Memory B cell (primary cell): ENCODE results near the gene TMEM178B.

Experiments
- ATAC-seq: fragments of 150-1000 bp; cut with Tn5 transposase; 2 replicates; pipeline ENCODE4 v1.10.0; 2021; ENCODE audit warnings: low read depth, mild to moderate bottlenecking, moderate library complexity
- DNase-seq, 2 donors: peaks; one replicate each; pipeline ENCODE4 v3.0.0; 2022; ENCODE audit warnings: low spot score in 2 of 2
- H3K27ac Mint-ChIP-seq: one replicate; pipeline ENCODE4 v1.8.0; 2022; ENCODE audit warnings: mild to moderate bottlenecking, moderate library complexity, mixed read lengths
- H3K27me3 Mint-ChIP-seq: one replicate; pipeline ENCODE4 v1.8.0; 2022; ENCODE audit warnings: mixed read lengths
- H3K36me3 Mint-ChIP-seq: one replicate; pipeline ENCODE4 v1.8.0; 2022; ENCODE audit warnings: mild to moderate bottlenecking, mixed read lengths
- H3K4me1 Mint-ChIP-seq: one replicate; pipeline ENCODE4 v1.8.0; 2022; ENCODE audit warnings: mixed read lengths
- H3K4me3 Mint-ChIP-seq: one replicate; pipeline ENCODE4 v1.8.0; 2022; ENCODE audit warnings: mild to moderate bottlenecking, moderate library complexity, mixed read lengths
- H3K9me3 Mint-ChIP-seq: one replicate; pipeline ENCODE4 v1.8.0; 2022; ENCODE audit warnings: mixed read lengths

TMEM178B gene

GRCh38 chr7:141340991-141341390 is 267.1 kb downstream of the TMEM178B start:
- H3K27me3 Mint-ChIP-seq, result peaks cover 6% of the 10 kb centered on the region
- no peaks in the 10 kb centered on the region for H3K4me1 Mint-ChIP-seq
- DNase-seq (no peak), ATAC-seq (no peak)
- no peak overlapping the region for H3K27ac Mint-ChIP-seq
- no peaks in the 10 kb centered on the region for H3K36me3 Mint-ChIP-seq
- H3K4me3 Mint-ChIP-seq, result no peak overlapping the region
- H3K9me3 Mint-ChIP-seq, result peaks cover 5% of the 10 kb centered on the region

- Mint-ChIP-seq H3K4me3 (no peak overlapping the region), H3K27ac (no peak overlapping the region), H3K27me3 (peaks cover 12% of the 10 kb centered on the region), H3K36me3 (no peaks in the 10 kb centered on the region), H3K9me3 (no peaks in the 10 kb centered on the region), H3K4me1 (no peaks in the 10 kb centered on the region)
- ATAC-seq (no peak), DNase-seq (no peak)
These were observed 269.0 kb downstream of the TMEM178B start for GRCh38 chr7:141342621-141343408.

GRCh38 chr7:141344153-141344935 is 270.5 kb downstream of the TMEM178B start:
- Mint-ChIP-seq H3K36me3 (no peaks in the 10 kb centered on the region), H3K4me3 (no peak overlapping the region), H3K27ac (no peak overlapping the region), H3K4me1 (no peaks in the 10 kb centered on the region), H3K27me3 (peaks cover 11% of the 10 kb centered on the region), H3K9me3 (no peaks in the 10 kb centered on the region)
- ATAC-seq (no peak), DNase-seq (no peak)

- ATAC-seq (no peak), DNase-seq (no peak)
- peaks cover 16% of the 10 kb centered on the region for H3K27me3 Mint-ChIP-seq
- H3K27ac Mint-ChIP-seq, result no peak overlapping the region
- no peaks in the 10 kb centered on the region for H3K4me1 Mint-ChIP-seq
- H3K36me3 Mint-ChIP-seq, result no peaks in the 10 kb centered on the region
- H3K9me3 Mint-ChIP-seq, result peaks cover 1% of the 10 kb centered on the region
- H3K4me3 Mint-ChIP-seq, result no peak overlapping the region
These were observed 274.9 kb downstream of the TMEM178B start for GRCh38 chr7:141348728-141349127.

GRCh38 chr7:141349338-141349737 is 275.5 kb downstream of the TMEM178B start:
- H3K27me3 Mint-ChIP-seq, result peaks cover 16% of the 10 kb centered on the region
- H3K27ac Mint-ChIP-seq, result no peak overlapping the region
- peaks cover 1% of the 10 kb centered on the region for H3K9me3 Mint-ChIP-seq
- DNase-seq (no peak), ATAC-seq (no peak)
- no peaks in the 10 kb centered on the region for H3K36me3 Mint-ChIP-seq
- H3K4me1 Mint-ChIP-seq, result no peaks in the 10 kb centered on the region
- H3K4me3 Mint-ChIP-seq, result no peak overlapping the region

GRCh38 chr7:141349804-141350203 is 275.9 kb downstream of the TMEM178B start:
- H3K27ac Mint-ChIP-seq, result no peak overlapping the region
- H3K27me3 Mint-ChIP-seq, result peaks cover 14% of the 10 kb centered on the region
- no peak for ATAC-seq
- peaks cover 1% of the 10 kb centered on the region for H3K9me3 Mint-ChIP-seq
- DNase-seq, result no peak
- H3K36me3 Mint-ChIP-seq, result no peaks in the 10 kb centered on the region
- no peaks in the 10 kb centered on the region for H3K4me1 Mint-ChIP-seq
- no peak overlapping the region for H3K4me3 Mint-ChIP-seq

- Mint-ChIP-seq H3K27ac (no peak overlapping the region), H3K4me1 (no peaks in the 10 kb centered on the region), H3K9me3 (peaks cover 1% of the 10 kb centered on the region), H3K27me3 (peaks cover 12% of the 10 kb centered on the region), H3K4me3 (no peak overlapping the region), H3K36me3 (no peaks in the 10 kb centered on the region)
- DNase-seq (no peak), ATAC-seq (no peak)
These were observed 277.3 kb downstream of the TMEM178B start for GRCh38 chr7:141351175-141351574.

- Mint-ChIP-seq H3K4me1 (no peaks in the 10 kb centered on the region), H3K9me3 (peaks cover 1% of the 10 kb centered on the region), H3K4me3 (no peak overlapping the region), H3K27me3 (peaks cover 7% of the 10 kb centered on the region), H3K36me3 (no peaks in the 10 kb centered on the region), H3K27ac (no peak overlapping the region)
- ATAC-seq (no peak), DNase-seq (no peak)
These were observed 279.1 kb downstream of the TMEM178B start for GRCh38 chr7:141352955-141353354.

GRCh38 chr7:141354251-141354650 is 280.4 kb downstream of the TMEM178B start:
- Mint-ChIP-seq H3K9me3 (peaks cover 3% of the 10 kb centered on the region), H3K36me3 (no peaks in the 10 kb centered on the region), H3K4me3 (no peak overlapping the region), H3K27me3 (peaks cover 9% of the 10 kb centered on the region), H3K4me1 (no peaks in the 10 kb centered on the region), H3K27ac (no peak overlapping the region)
- no peak for DNase-seq
- no peak for ATAC-seq

- H3K4me1 Mint-ChIP-seq, result no peaks in the 10 kb centered on the region
- H3K9me3 Mint-ChIP-seq, result peaks cover 5% of the 10 kb centered on the region
- H3K27me3 Mint-ChIP-seq, result peaks cover 10% of the 10 kb centered on the region
- no peaks in the 10 kb centered on the region for H3K36me3 Mint-ChIP-seq
- ATAC-seq (no peak), DNase-seq (no peak)
- H3K27ac Mint-ChIP-seq, result no peak overlapping the region
- no peak overlapping the region for H3K4me3 Mint-ChIP-seq
These were observed 281.2 kb downstream of the TMEM178B start for GRCh38 chr7:141355032-141355431.

GRCh38 chr7:141356161-141356560 is 282.3 kb downstream of the TMEM178B start:
- DNase-seq, result no peak
- no peaks in the 10 kb centered on the region for H3K36me3 Mint-ChIP-seq
- ATAC-seq, result no peak
- H3K4me1 Mint-ChIP-seq, result no peaks in the 10 kb centered on the region
- peaks cover 5% of the 10 kb centered on the region for H3K9me3 Mint-ChIP-seq
- no peak overlapping the region for H3K27ac Mint-ChIP-seq
- H3K27me3 Mint-ChIP-seq, result peaks cover 8% of the 10 kb centered on the region
- H3K4me3 Mint-ChIP-seq, result no peak overlapping the region

GRCh38 chr7:141358386-141358785 is 284.5 kb downstream of the TMEM178B start:
- H3K36me3 Mint-ChIP-seq, result no peaks in the 10 kb centered on the region
- peaks cover 3% of the 10 kb centered on the region for H3K9me3 Mint-ChIP-seq
- no peak overlapping the region for H3K27ac Mint-ChIP-seq
- DNase-seq, result no peak
- no peak overlapping the region for H3K4me3 Mint-ChIP-seq
- no peaks in the 10 kb centered on the region for H3K4me1 Mint-ChIP-seq
- no peak for ATAC-seq
- H3K27me3 Mint-ChIP-seq, result peaks cover 7% of the 10 kb centered on the region

- DNase-seq (no peak), ATAC-seq (no peak)
- H3K9me3 Mint-ChIP-seq, result peaks cover 3% of the 10 kb centered on the region
- H3K4me1 Mint-ChIP-seq, result no peaks in the 10 kb centered on the region
- peaks cover 7% of the 10 kb centered on the region for H3K27me3 Mint-ChIP-seq
- no peak overlapping the region for H3K4me3 Mint-ChIP-seq
- no peak overlapping the region for H3K27ac Mint-ChIP-seq
- no peaks in the 10 kb centered on the region for H3K36me3 Mint-ChIP-seq
These were observed 285.4 kb downstream of the TMEM178B start for GRCh38 chr7:141359262-141359661.

GRCh38 chr7:141359740-141360415 is 286.0 kb downstream of the TMEM178B start:
- ATAC-seq, result no peak

More at GRCh38 chr7:141359740-141360415, 286.0 kb downstream of the TMEM178B start:
- no peak overlapping the region for H3K27ac Mint-ChIP-seq
- H3K36me3 Mint-ChIP-seq, result no peaks in the 10 kb centered on the region
- peaks cover 7% of the 10 kb centered on the region for H3K27me3 Mint-ChIP-seq
- peaks cover 3% of the 10 kb centered on the region for H3K9me3 Mint-ChIP-seq
- DNase-seq, result no peak
- H3K4me3 Mint-ChIP-seq, result no peak overlapping the region
- no peaks in the 10 kb centered on the region for H3K4me1 Mint-ChIP-seq
